CD4-positive, alpha-beta T cell treated with Interleukin-4 for 4 hours (primary cell): ENCODE data around the gene LMO2.

Experiments used
- DNase-seq: peaks from one replicate; pipeline ENCODE4 v3.0.0-alpha.2; 2020

LMO2 gene

GRCh38 chr11:33913991-33914390, 22.1 kb upstream of the LMO2 start:
- no peak for DNase-seq

DNA sequence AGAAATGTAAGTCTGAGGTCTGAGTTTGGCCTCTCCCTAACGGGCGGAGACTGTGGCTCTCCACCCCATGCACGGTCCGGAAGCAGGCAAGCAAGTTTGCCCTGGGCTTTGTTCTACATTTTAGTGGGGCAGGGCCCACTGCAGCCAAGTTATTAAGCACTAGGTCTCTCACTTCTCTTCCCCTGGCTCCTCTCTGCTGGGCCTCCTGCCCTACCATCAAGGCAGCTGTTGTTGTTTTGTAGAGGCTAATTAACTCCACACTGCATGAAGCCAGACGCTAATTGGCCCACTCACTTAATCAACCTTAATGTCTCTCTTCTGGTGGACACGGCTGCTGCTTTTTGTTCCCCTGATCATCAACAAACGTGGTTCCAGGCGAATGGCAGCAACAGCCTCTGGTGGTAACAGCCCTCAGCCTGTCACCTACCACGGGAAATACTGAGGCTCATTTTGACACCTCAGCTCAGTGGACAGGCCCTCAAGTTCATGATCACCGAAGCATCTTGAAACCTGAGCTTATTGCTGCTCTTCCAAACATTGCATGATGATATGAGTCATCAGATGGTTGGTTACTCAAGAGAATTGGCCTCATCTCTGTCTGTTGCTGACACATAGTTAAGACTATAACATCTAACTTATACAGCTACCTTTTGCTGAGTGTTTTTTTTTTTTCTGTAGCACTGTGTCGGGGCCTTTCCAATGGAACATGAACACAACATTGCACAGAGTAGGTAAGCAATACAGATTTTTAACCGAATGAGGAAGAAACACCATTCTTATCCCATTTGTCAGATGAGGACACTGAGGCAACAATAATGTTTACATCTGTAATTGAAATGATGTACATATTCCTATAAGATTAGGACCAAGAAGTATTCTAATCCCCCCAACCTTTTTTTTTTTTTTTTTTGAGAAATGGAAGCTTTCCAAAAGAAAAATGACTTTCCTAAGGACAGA, 20.8 kb upstream of the LMO2 start:
- no peak for DNase-seq

GRCh38 chr11:33910958-33911339, 19.1 kb upstream of the LMO2 start:
- no peak for DNase-seq

GRCh38 chr11:33910296-33910957, 18.6 kb upstream of the LMO2 start:
- DNase-seq, result no peak

DNA sequence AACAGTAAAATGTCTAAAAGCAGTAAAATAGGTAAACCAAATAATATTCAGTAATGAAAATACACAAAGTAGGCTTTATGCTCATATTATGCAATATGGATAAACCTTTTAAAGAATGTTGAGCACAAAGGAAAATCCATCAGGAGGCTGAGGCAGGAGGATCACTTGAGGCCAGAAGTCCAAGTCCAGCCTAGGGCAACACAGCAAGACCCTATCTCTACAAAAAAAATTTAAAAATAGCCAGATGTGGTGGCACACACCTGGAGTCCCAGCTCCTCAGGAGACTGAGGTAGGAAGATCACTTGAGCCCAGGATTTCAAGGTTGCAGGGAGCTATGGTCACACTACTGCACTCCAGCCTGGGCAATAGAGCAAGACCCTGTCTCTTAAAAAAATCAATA, 17.7 kb upstream of the LMO2 start:
- no peak for DNase-seq

DNA sequence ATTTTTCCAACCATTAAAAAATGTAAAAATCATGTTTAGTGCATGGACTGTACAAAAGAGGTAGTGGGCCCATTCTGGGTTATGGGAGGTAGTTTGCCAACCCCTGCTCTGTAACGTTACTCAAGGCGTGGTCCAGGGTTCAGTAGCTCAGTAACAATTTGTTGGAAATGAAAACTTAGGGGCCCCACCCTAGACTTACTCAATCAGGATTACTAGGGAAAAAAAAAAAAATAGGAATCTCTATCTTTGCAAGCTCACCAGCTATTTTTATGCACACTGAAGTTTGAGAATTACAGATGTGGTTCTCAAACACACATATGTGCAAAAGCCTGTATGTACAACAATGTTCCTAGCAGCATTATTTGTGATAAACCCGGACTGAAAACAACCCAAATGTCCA, 17.3 kb upstream of the LMO2 start:
- no peak for DNase-seq

DNA sequence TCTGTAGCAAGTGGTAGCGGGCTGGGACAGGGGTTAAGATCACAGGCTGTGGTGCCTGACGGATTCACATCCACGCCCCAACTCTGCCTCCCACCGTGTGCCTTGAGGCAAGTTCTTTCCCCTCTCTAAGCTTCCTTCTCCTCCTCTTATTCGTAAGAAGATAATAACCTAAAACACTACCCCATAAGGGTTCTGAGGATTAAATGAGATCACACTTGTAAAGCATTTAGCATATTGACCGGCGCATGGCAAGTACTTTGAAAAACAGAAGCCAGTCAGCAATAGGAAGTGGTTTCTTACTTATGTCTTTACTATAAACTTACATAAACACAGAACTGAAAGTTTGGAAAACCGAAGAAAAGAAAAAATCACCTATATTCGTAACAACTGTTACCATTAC, 15.5 kb upstream of the LMO2 start:
- DNase-seq, result no peak

DNA sequence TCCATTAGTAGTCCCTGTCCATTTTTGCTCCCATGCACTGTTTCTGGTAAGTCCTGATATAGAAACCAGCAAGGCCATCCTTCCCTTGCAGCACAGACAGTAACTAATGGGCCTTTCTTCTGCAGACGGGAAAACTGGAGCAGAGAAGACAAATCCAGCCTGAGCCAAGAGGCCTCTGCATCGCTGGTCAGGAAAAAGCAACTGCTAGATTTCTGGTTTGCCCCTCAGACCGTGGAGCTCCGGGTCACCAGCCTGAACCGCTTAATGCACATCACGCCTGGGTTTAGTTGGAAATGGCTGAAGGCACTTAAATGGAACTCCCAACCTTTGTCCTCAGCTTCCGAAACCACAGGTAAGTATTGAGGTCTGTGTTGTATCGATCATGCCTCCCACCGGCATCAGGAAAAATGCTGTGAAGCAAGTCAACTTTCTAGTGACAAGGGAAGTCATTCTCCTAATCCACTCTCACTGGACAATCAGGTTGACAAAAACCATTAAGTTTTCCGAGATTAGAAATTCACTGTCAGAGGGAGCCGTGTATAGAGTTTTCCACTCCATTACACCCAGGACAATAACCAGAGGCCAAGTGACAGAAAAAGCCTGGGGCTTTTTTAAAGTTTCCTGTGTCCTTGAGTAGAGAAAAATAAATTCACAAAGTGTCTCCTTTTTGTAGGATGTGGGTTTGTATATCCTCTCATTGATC, 14.8 kb upstream of the LMO2 start:
- DNase-seq, result no peak

DNA sequence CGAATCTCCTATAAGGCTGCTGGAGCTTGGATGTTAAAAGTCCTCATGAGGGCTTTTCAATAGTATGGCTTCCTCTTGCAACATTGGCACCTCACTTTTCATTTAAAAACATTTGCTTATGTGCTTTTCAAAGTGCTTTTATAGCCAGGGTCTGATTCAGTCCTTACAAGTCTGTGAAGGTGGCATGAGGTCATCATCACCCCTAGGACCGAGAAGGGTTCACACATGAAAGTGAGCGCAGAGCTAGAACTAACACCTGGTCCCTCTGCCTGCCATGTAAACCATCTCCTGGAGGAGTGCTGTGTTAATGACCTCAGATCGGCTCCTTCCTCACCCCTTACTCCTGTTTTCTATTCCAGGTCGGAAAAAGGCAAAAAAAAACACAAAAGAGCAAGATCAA, 12.2 kb upstream of the LMO2 start:
- no peak for DNase-seq

DNA sequence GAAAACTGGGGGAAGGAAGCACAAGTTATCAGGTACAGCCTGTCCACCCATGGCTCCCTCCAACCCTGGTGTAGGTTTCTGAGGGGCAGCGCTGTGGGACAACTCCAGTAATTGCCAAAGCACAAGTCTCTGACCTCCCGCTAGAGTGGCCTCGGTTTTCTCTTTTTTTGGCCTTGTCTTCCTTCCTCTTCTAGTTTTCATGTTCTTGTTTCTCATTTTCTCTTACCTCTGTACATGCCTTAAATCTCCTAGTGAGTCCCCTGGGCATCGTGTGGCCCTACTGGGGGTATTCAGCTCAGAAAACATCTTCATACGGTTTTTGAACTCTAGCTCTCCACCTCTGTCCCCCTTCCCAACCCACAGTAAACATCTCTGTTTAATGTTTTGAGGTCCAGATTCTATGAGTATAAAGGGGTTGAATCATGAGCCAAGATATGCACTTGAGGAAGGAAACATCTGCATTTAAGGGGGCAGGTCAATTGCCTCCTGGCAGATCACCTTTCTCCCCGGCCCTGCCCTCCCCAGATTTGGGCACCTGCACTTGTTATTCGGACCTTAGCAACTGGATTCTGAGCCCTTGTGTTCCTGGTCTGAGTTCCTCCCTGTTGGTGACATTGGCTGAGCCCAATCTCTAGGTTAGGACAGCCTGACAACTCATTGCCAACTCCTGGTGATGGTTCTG, 8.4 kb upstream of the LMO2 start:
- no peak for DNase-seq

- no peak for DNase-seq
Observed at GRCh38 chr11:33899400-33900037, 7.6 kb upstream of the LMO2 start.

DNA sequence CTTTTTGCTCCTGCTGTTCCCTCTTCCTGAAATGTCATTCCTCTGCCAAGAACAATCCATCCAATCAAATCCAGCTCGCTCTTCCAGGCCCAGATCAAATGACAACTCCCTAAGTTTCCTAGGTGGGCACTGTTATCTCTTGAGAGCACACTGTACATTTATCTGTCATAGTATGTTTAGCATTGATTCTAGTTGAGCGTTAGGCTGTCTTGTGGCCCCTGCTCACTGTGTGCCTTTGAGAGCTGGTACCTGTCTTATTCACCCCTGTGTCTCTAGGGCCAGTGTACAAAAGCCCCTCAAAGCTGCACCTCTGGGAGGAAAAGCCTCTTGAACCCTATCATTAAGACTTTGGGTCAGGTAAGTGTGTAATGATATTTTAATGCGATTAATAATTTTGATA, 7.1 kb upstream of the LMO2 start:
- no peak for DNase-seq

DNA sequence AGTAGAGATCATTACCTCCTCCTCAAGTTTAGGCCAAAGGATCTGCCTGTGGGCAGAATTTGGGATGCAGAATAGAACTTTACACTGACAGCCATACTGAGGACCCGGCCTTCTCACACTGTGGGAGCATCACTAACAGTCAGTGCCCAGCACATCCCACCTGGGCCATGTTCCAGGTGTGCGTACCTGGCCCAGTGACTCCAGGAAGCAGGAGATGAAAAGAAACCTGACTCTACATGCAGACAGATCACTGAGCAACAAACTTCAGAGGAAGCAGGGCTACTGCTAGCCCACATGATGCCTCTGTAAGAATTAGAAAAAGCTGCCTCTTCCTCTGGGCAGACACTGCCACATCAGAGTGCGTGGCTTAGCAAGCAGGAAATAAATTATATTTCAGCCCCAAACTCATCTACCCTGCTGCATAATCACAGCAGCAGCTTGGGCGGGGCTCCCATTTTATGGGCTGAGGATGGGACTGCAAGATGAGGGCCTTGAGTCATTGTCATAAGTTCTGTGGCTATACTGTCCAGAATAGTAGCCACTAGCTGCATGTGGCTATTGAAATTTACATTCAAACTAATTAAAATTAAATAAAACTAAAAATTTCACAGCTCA, 6.0 kb upstream of the LMO2 start:
- DNase-seq, result no peak

- no peak for DNase-seq
Observed at GRCh38 chr11:33896911-33897310, 5.0 kb upstream of the LMO2 start.

DNA sequence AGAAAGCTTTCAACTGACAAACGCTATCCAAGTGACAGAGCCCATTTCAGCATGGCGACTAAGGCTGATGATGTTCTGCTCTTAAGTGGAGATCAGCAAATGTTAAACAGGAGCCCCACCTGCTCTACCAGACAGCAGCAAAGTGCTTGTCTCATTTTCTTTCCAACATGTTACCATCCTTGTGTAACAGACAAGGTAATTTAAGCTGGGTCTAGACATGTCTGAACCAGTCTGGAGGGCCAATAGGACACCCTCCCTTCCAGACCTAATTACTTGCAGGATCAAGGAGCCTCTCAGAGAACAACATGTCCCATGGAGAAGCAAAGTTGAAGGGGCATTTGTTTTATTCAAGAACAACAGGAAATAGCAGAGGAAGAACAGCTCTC, 3.9 kb upstream of the LMO2 start:
- DNase-seq, result no peak

DNA sequence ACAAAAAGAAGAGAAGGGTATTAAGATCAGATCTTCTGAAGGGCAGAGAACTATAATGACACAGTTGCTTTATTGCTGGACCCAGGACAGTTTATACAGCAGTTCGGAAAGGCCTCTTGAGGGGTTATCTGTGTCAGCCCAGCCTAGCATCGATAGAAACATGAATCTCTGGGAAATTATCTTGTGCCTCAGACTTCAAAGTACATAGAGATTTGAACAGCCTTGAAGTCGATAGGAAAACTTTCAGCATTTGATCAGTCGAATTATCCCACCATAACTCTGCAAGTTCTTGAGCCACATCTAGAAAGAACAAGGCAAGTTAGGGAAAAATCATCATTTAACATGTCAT, 2.5 kb upstream of the LMO2 start:
- DNase-seq, result no peak

DNA sequence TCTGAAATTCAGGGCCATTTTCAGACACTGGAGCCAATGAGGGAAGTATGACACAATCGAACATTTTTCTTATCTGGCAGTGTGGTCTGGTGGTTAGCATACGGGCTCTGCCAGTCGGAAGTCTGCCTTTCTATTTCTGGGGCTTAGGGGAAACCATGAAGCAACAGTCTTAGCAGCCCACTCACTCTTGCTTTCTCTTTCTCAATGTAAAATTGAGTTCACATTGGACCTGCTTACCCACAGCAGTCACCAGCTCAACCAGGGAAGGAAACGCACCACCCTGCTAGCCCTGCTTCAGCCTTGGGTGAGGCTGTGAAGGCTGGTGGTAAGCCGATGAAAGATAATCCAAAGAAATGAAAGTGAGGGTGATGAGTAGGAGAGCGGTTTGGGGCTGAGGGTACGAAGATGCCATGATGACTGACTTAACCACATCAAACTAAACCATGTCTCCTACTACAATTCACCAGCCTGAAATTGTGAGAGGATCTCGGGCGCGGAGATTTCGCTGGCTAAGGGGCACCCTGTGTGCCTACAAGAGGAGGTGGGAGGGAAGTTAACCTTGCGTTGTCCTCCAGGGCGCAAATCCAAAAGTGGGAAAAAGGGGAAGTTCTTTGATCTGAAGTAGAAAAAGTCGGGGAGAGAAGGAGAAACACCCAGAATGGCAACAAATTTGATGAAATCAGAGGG, 2.0 kb upstream of the LMO2 start:
- peak; percentile 64 for DNase-seq

GRCh38 chr11:33892906-33893594, 1.2 kb upstream of the LMO2 start:
- no peak for DNase-seq

DNA sequence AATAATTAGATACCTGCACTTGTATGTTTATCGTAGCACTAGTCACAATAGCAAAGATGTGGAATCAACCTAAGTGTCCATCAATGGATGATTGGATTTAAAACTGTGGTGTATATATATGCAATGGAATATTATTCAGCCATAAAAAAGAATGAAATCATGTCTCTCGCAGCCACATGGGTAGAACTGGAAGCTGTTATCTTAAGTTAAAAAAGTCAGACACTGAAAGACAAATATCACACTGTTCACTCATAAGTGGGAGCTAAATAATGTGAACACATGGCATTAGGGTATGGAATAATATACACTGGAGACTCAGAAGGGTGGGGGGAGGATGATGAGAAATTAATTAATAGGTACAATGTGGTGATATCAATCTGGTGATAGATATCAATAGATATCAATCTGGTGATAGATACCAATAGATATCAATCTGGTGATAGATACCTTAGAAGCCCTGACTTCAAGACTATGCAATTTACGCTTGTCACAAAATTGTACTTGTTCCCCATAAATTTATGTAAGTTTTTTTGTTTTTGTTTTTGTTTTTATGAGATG, 2.0 kb downstream of the LMO2 start:
- no peak for DNase-seq

DNA sequence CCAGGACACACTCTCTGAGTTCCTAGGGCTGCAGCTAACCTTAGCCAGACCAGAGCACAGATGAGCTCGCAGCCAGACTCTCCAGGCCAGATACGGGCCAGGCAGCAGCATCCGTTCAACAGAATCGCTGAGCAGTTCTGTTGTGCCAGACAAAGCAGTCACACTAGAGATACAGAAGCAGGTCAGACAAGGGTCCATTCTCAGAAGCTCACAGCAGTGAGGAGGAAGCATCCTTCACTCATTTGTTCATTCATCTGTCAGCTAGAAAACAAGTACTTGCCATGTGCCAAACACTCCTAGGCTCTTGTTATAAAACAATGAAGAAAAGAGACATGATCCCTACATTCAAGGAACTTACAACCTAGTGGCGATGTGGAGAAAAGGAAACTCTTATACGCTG, 2.6 kb downstream of the LMO2 start:
- no peak for DNase-seq

DNA sequence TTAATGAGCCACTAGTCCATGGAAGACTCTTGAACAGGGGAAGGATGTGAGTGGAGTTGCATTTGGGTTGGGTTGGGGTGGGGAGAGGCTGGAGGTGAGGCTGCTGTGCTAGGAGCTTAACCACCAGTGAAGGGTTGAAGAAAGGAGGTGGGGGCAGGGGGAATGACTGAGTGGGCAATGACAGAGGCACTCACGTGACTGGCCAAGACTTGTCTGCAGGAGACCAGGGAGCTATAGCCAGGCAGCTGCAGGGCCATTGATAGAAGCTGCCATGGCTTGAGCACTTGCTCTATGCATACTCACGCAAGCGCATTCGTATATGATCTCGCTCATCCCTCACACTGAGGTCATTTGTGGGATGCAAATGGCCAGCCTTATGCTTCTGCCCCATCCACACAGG, 4.0 kb downstream of the LMO2 start:
- DNase-seq, result no peak
